Esophagus squamous epithelium (tissue), 4 donors: ENCODE data around the gene C19orf38.

ENCODE experiments used
- POLR2A ChIP-seq, 4 donors: fragments of 450-650 bp; IDR thresholded peaks; one replicate each; pipeline ENCODE4 v1.6.1; 2017; ENCODE audit warnings: antibody characterized with exemption in 4 of 4, mild to moderate bottlenecking in 4 of 4, moderate library complexity in 3 of 4
- TF ChIP-seq, protein P1 (sequence below), 6 experiments: fragments of 450-650 bp in 4 of 6; fragments of 200-600 bp in 2 of 6; sonication (generic) in 2 of 6; IDR thresholded peaks; one replicate each; pipeline ENCODE4 v1.5.1; 2016 to 2019; ENCODE audit warnings: antibody characterized with exemption in 6 of 6, mild to moderate bottlenecking in 4 of 6, moderate library complexity in 4 of 6

DNA sequence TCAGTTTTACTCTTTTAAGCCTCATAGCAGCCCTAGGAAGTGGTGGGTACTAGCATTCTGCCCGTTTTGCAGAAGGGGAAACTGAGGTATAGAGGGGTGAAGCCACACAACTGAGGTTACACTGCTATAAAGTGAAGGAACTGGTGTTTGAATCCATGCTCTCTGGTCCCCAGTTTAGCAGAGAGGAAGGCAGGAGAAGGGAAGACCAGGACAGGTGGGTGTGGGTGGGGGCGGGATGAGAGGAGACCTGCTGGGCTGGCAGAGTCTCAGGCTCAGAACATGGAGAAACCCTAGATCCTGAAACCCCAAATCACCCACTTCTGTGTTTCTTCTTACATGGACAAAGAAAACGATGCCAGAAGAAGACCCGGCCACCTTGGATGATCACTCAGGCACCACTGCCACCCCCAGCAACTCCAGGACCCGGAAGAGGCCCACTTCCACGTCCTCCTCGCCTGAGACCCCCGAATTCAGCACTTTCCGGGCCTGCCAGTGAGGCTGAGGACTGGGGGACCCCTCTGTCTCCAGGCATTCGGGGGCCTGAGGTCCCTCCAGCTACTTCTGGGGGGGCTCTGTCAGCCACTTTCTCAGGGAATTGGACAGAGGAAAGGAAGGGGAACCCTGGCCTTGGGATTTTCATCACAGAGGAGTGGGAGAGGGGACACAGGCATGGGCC is 20.8 kb downstream of the C19orf38 start:
- TF ChIP-seq, protein P1, sequence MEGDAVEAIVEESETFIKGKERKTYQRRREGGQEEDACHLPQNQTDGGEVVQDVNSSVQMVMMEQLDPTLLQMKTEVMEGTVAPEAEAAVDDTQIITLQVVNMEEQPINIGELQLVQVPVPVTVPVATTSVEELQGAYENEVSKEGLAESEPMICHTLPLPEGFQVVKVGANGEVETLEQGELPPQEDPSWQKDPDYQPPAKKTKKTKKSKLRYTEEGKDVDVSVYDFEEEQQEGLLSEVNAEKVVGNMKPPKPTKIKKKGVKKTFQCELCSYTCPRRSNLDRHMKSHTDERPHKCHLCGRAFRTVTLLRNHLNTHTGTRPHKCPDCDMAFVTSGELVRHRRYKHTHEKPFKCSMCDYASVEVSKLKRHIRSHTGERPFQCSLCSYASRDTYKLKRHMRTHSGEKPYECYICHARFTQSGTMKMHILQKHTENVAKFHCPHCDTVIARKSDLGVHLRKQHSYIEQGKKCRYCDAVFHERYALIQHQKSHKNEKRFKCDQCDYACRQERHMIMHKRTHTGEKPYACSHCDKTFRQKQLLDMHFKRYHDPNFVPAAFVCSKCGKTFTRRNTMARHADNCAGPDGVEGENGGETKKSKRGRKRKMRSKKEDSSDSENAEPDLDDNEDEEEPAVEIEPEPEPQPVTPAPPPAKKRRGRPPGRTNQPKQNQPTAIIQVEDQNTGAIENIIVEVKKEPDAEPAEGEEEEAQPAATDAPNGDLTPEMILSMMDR (IDR thresholded peaks at IDR 0.05) = no peak
- TF ChIP-seq POLR2A (IDR thresholded peaks at IDR 0.05) = no peak
